Activated CD8-positive, alpha-beta memory T cell treated with anti-CD3 and anti-CD28 coated beads for 4 hours (primary cell): ENCODE results near the gene VOPP1.
"Not testable (repeated sequence)": the region's sequence is repeated elsewhere in the genome, so short reads cannot be mapped to it uniquely, and the experiment has no call there.

Source experiments
- DNase-seq, 2 donors: peaks; one replicate each; pipeline ENCODE4 v3.0.0-alpha.2; 2020; ENCODE audit warnings: low read depth in 2 of 2

VOPP1 gene

DNA sequence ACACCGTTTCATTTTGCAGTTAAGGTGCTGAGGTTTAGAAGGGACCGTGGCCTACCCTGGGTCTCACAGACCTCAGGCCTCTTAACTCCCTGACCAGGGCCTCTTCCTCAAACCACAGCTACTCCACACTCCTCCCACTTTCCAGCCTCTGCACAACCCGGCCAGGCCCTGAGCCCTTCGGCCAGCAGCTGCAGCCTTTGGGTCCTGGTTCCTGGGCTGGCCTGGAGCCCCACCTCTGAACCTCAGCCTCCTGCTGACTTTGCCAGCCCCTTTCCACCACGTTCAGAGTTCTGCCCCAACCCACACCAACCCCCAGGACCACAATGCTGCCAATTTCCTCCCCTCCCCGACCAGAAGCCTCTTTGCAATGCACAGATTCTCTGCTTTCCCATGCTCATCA is 84.1 kb downstream of the VOPP1 start:
- DNase-seq, result no peak

- DNase-seq, result no peak
These were observed 85.3 kb downstream of the VOPP1 start for GRCh38 chr7:55486991-55487390.

DNA sequence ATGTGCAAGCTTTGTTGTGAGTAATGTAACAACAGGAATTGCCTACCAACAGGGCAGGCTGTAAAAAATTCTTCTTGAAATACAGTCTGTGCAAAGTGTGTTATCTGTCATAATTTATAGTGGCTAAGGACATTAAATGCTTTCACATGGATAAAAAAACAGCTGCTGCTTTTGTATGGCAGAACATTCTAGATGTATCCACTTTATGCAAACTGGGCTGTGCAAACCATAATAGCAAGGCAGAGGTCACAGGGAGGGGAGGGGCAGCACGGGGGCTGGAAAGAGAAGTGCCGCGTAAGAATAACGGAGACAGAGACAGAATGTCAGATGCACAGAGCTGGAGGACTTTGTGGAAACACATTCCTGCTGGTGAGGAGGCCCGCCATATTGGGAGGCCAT is 86.1 kb downstream of the VOPP1 start:
- DNase-seq, result no peak

DNA sequence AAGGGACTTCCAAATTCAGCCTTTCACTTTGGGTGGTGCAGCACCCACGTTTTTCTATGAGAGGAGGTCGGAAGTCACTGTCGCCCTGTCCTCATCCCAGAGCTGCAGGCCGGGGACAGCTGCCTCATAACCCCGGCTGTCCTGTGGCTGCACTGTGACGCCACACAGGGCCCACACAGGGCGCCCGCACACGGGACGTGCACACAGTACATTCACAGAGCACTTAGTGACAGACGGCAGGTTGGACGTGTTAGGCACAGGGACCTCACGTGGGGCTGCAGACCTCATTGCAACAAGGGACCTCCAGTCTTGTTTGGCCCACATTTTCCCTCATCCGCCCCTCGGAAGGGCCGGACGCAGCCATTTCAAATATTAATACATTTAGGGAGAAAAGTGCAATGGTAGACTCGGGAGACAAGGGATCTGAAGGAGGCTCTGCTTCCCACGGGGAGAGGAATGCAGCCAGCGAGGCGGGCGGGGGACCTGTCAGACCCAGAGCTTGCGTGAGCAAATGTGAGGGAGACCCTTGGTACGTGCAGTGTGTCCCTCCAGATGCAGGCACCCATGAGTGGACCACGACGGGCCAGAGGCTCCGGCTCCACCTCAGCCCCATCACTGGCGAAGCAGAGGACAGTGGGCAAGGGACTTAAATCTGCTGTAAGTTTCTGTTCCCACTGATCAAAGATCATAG is 86.7 kb downstream of the VOPP1 start:
- DNase-seq, result no peak

GRCh38 chr7:55484834-55485233 is 87.5 kb downstream of the VOPP1 start:
- DNase-seq, result no peak

- no peak for DNase-seq
These were observed 88.1 kb downstream of the VOPP1 start for GRCh38 chr7:55484241-55484640.

DNA sequence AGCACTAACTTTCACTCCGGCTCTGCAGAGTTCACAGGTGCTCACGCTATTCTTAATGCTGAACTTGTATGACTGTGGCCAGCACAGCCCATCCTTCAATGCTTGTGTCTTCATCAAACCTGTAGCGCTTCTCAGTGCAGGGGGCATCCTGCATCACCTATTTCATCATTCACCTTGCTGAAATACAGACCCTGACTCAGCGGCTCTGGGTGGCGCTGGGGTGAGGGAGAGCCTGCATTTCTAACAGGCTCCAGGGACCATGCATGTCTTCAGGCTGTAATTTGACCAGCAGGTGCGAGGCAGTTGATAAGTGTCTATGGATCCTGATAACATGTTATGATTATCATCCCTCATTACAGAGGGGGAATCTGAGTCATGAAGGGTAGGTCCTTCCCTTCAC is 89.3 kb downstream of the VOPP1 start:
- no peak for DNase-seq

- DNase-seq, result no peak
These were observed 91.1 kb downstream of the VOPP1 start for GRCh38 chr7:55481155-55481554.

DNA sequence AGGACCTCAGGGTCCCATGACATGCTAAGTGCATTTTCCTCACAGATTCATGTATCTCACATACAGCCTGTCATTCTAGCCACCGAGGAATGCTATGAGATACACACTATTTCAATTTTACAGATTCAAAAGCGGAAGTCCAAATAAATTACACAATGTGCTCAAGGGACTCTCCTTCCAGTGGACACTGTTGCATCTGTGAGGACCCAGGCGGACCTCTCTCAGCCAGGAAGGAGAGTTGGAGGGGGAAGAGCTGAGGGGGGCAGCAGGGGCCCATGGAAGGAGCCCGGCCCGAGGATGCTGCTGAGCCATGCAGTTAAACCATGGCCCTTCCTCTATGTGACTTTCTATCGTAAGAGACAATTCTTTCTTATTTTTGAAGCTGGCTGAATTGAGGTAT is 93.6 kb downstream of the VOPP1 start:
- no peak for DNase-seq

DNA sequence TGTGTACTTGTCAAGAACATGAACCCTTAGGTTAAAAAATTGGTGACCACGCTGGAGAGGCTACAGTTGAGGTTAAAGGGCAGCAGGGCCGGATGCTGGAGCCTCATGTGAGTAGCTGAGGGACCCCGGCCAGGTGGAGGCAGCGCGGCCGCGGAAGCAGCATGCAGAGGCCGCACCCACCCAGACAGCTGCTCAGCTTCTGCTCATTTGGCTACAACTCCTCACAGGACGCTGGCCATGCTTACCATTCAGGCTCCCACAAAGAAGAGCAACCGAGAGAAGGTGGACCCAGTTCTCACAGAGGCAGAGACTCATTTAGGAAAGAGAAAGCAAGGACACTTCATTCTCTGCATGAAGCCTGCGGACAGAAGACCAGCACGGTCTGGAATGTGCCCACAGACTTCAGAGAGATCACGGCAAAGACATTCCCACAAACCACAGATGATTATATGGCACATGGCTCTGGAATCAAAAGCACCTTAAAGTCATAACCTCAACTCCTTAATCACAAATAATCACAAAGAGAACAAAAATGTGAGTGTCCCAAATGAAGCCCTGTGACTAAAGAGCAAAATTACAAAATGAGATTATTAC is 94.4 kb downstream of the VOPP1 start:
- no peak for DNase-seq

- DNase-seq, result no peak
These were observed 95.2 kb downstream of the VOPP1 start for GRCh38 chr7:55476852-55477780.

GRCh38 chr7:55475855-55476803 is 96.2 kb downstream of the VOPP1 start:
- DNase-seq, result no peak

GRCh38 chr7:55474944-55475854 is 97.1 kb downstream of the VOPP1 start:
- no peak for DNase-seq

DNA sequence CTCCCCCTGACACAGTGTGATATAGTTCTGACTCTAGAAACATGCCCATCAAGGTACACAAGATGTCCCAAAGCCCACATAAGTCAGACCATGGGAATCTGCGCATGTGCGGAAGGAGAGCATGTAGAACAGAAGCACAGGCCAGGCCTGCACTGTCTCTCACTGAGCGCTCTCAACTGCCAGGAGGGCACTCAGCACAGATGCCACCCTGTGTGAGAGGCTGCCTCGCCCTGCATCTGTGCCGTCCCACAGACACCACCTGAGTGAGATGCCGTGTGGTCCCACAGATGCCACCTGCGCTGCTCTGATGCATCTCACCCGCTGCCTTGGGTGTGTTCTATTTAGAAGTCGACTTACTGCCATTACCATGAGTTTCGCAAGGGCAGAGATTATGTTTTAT is 98.4 kb downstream of the VOPP1 start:
- DNase-seq, result no peak

- DNase-seq, result no peak
These were observed 99.2 kb downstream of the VOPP1 start for GRCh38 chr7:55472928-55473725.

DNA sequence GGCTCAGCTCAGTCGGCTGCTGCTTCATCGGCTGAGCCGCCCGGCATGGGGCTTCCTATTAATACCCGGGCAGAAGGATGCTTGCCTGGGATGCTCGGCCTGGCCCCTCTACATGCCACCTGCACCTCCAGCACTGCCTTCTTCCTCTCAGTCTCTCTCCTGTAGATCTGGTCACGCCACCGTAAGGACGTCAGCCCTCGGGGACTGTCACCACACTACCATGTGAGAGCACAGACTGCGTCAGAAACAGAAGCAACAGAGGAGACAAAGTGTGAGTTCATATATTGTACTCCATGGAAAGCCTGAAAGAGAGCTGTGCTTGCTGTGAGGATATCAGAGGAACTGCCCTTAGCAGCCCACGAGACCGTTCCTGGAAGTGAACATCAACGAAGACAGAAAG is 99.9 kb downstream of the VOPP1 start:
- DNase-seq, result not testable (repeated sequence)

DNA sequence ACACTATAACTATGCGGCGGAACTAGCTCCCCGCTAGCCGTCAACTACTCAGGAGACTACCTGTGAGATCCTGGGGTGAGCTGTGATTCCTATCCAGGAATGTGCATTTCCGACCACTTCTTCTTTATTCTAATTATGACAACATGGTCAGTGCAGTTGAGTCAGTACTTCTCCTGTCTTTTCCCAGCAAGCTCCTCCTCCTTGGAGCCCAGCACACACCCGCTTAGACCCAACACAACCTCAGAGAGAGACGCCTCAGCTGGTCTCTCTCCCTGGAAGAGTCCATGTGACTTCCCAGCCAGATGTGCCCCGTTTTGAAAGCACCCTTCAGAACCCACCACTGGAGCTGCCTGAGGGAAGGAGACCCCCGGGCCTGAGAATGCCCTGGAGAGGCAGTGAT is 100.7 kb downstream of the VOPP1 start:
- not testable (repeated sequence) for DNase-seq

GRCh38 chr7:55470261-55470660 is 102.0 kb downstream of the VOPP1 start:
- DNase-seq, result no peak

DNA sequence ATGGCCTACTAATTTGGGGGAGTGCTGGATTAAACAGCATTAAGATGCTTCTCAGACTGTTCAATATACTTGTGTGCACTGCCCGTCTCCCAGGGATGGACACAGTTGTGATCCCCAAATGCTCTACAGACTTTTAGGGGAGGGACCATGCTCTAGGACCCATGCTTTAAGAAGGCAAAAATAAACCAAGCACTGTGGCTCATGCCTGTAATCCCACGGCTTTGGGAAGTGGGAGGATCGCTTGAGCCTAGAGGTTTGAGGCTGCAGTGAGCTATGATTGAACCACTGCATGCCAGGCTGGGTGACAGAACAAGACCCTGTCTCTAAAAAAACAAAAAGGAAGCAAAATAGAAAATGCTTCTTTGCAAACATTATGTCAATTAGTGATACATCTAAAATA is 102.6 kb downstream of the VOPP1 start:
- no peak for DNase-seq

GRCh38 chr7:55469271-55469681 is 103.0 kb downstream of the VOPP1 start:
- DNase-seq, result no peak
